DMS153 treated with DMSO at 0.1 percent for 48 hours (cell line): ENCODE measurements around the gene TMCC2.

Source experiments
- DNase-seq: peaks from one replicate; lab custom pipeline; 2025; ENCODE audit not compliant: unreplicated experiment; lab: John Stamatoyannopoulos, UW

The TMCC2 gene

GRCh38 chr1:205227584-205228013 lies at the start of gene TMCC2:
Gene TMCC2 (plus strand): TSS chr1:205227946. CDS start chr1:205228565, 619 bp downstream.
- DNase-seq: peak; percentile 64

- DNase-seq: no peak
Measured at GRCh38 chr1:205179842-205180241, 47.9 kb upstream of the TMCC2 start.

GRCh38 chr1:205180331-205180730 lies 47.4 kb upstream of the TMCC2 start:
- DNase-seq: peak; percentile 7

- no peak for DNase-seq
Measured at GRCh38 chr1:205182930-205183329, 44.8 kb upstream of the TMCC2 start.

- DNase-seq: no peak
Measured at GRCh38 chr1:205183676-205184335, 43.9 kb upstream of the TMCC2 start.

GRCh38 chr1:205186191-205186590 lies 41.6 kb upstream of the TMCC2 start:
- no peak for DNase-seq

GRCh38 chr1:205187420-205187819 lies 40.3 kb upstream of the TMCC2 start:
- DNase-seq: no peak

- DNase-seq: no peak
Measured at GRCh38 chr1:205188098-205188497, 39.6 kb upstream of the TMCC2 start.

- DNase-seq: no peak
Measured at GRCh38 chr1:205188596-205188995, 39.1 kb upstream of the TMCC2 start.

GRCh38 chr1:205189131-205189530 lies 38.6 kb upstream of the TMCC2 start:
- DNase-seq: no peak

GRCh38 chr1:205190845-205191577 lies 36.7 kb upstream of the TMCC2 start:
- DNase-seq: no peak

GRCh38 chr1:205191622-205192021 lies 36.1 kb upstream of the TMCC2 start:
- no peak for DNase-seq

- no peak for DNase-seq
Measured at GRCh38 chr1:205192287-205192686, 35.5 kb upstream of the TMCC2 start.

- no peak for DNase-seq
Measured at GRCh38 chr1:205199090-205199930, 28.4 kb upstream of the TMCC2 start.

- no peak for DNase-seq
Measured at GRCh38 chr1:205199931-205200299, 27.8 kb upstream of the TMCC2 start.

GRCh38 chr1:205204552-205204951 lies 23.2 kb upstream of the TMCC2 start:
- no peak for DNase-seq

GRCh38 chr1:205205055-205205454 lies 22.7 kb upstream of the TMCC2 start:
- DNase-seq: no peak

GRCh38 chr1:205208811-205209210 lies 18.9 kb upstream of the TMCC2 start:
- DNase-seq: no peak

GRCh38 chr1:205210756-205211168 lies 17.0 kb upstream of the TMCC2 start:
- DNase-seq: no peak

GRCh38 chr1:205211169-205211838 lies 16.4 kb upstream of the TMCC2 start, which contains the start of gene DSTYK:
Gene DSTYK (minus strand): TSS chr1:205211702. CDS start chr1:205211535, 167 bp downstream.
- DNase-seq: peak; percentile 94
